Suppressor macrophage treated with lipopolysaccharide for 1 hour (primary cell): Measurements from ENCODE around the gene UBFD1.
"Not testable (repeated sequence)": the region's sequence is repeated elsewhere in the genome, so short reads cannot be mapped to it uniquely, and the experiment has no call there.

Experiments used
- DNase-seq, 3 donors: peaks; one replicate each; pipeline ENCODE4 v3.0.0-alpha.2; 2020 to 2022

Gene UBFD1

GRCh38 chr16:23556881-23557778 is at the start of gene UBFD1, which contains the start of gene EARS2:
TSS of gene UBFD1 (plus strand) at chr16:23557727. CDS start at chr16:23557743, 16 bp downstream.
TSS of gene EARS2 (minus strand) at chr16:23557350. CDS start at chr16:23557343, 7 bp downstream.
- DNase-seq: peak; percentile 98 to 99 (median 99)

GRCh38 chr16:23508589-23509440 is 48.7 kb upstream of the UBFD1 start:
- no peak for DNase-seq

- DNase-seq: no peak
Observed at GRCh38 chr16:23509441-23509754, 48.1 kb upstream of the UBFD1 start.

GRCh38 chr16:23509782-23510163 is 47.8 kb upstream of the UBFD1 start:
- DNase-seq: peak in 2 of 3 donors; percentile 33 to 58

- peak; percentile 78 to 93 (median 85) for DNase-seq
Observed at GRCh38 chr16:23510164-23510914, 47.2 kb upstream of the UBFD1 start, which contains the start of gene GGA2. TSS of gene GGA2 (minus strand) at chr16:23510494. CDS start at chr16:23510411, 83 bp downstream.

- DNase-seq: not testable (repeated sequence)
Observed at GRCh38 chr16:23510915-23511270, 46.6 kb upstream of the UBFD1 start.

GRCh38 chr16:23511731-23512130 is 45.8 kb upstream of the UBFD1 start:
- no peak for DNase-seq

- no peak for DNase-seq
Observed at GRCh38 chr16:23512168-23512695, 45.3 kb upstream of the UBFD1 start.

GRCh38 chr16:23514381-23515152 is 43.0 kb upstream of the UBFD1 start:
- DNase-seq: no peak

- DNase-seq: no peak
Observed at GRCh38 chr16:23515881-23516280, 41.6 kb upstream of the UBFD1 start.

GRCh38 chr16:23516366-23517137 is 41.0 kb upstream of the UBFD1 start:
- peak; percentile 33 to 42 (median 35) for DNase-seq

- peak; percentile 54 to 82 (median 74) for DNase-seq
Observed at GRCh38 chr16:23518435-23518891, 39.1 kb upstream of the UBFD1 start.

- DNase-seq: no peak
Observed at GRCh38 chr16:23519282-23519681, 38.2 kb upstream of the UBFD1 start.

- peak in 2 of 3 donors; percentile 37 for DNase-seq
Observed at GRCh38 chr16:23520500-23520899, 37.0 kb upstream of the UBFD1 start.

- DNase-seq: peak; percentile 51 to 81 (median 79)
Observed at GRCh38 chr16:23521037-23521743, 36.3 kb upstream of the UBFD1 start.

GRCh38 chr16:23521965-23522364 is 35.6 kb upstream of the UBFD1 start:
- no peak for DNase-seq

- DNase-seq: peak; percentile 23 to 44 (median 27)
Observed at GRCh38 chr16:23523321-23523720, 34.2 kb upstream of the UBFD1 start.

- DNase-seq: no peak
Observed at GRCh38 chr16:23523876-23524385, 33.6 kb upstream of the UBFD1 start.

- DNase-seq: no peak
Observed at GRCh38 chr16:23524886-23525285, 32.6 kb upstream of the UBFD1 start.
